T-helper 1 cell treated with Interleukin-12 subunit alpha and Interleukin-12 subunit beta and Interleukin-4 antibody, amounts not matched to agents 30 μg/mL and 1 μg/mL, for 36 hours (primary cell): Measurements from ENCODE around the gene ALPK1.
A peak's percentile ranks its signal among the peaks of the same experiment; 100 is the strongest.
"Not testable (repeated sequence)": the region's sequence is repeated elsewhere in the genome, so short reads cannot be mapped to it uniquely, and the experiment has no call there.

Source experiments
- H3K27ac Mint-ChIP-seq: one replicate; pipeline ENCODE4 v1.8.0; 2021; ENCODE audit warnings: mild to moderate bottlenecking, mixed read lengths
- H3K27me3 Mint-ChIP-seq: one replicate; pipeline ENCODE4 v1.8.0; 2021; ENCODE audit warnings: low read depth, mixed read lengths
- H3K36me3 Mint-ChIP-seq: one replicate; pipeline ENCODE4 v1.8.0; 2021; ENCODE audit warnings: low read depth, mixed read lengths
- H3K4me1 Mint-ChIP-seq: one replicate; pipeline ENCODE4 v1.8.0; 2021; ENCODE audit warnings: low read depth, mixed read lengths
- H3K4me3 Mint-ChIP-seq: one replicate; pipeline ENCODE4 v1.8.0; 2021; ENCODE audit warnings: mild to moderate bottlenecking, moderate library complexity, mixed read lengths
- H3K9me3 Mint-ChIP-seq: one replicate; pipeline ENCODE4 v1.8.0; 2021; ENCODE audit warnings: mixed read lengths

The ALPK1 gene

DNA sequence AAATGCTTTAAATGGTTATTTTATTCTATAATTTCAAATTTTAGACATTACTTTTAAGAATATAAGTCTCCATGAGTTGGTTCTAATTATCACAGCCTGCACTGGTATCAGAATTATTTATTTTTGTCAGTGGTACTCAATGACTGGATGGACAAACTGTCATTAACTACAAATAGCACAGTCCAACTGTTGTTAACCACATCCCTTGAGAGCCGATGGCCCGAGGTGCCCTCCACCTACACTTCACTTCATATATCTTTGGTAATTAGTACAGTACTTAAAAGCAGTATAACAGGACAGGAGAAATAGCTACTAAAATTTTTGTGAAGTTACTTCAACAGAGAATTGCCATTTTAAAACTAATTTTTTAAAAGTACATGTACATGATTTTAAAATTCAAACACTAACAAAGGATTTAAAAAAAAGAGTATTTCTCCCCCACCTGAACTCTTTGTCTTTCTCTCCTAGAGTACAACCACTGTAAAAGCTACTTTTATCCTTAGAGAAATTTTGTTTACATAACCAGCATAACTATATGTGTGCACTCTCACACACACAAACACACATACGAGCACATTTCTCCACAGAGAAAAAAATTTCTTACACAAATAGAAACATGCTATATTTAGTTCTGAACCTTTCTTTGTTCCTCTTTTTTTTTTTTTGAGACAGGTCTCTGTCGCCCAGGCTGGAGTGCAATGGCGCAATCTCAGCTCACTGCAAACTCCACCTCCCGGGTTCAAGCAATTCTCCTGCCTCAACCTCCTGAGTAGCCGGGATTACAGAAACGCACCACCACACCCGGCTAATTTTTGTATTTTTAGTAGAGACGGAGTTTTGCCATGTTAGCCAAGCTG is 17.9 kb upstream of the ALPK1 start:
- H3K27ac Mint-ChIP-seq: peak overlapping the region; percentile 28
- H3K4me1 Mint-ChIP-seq: peaks cover 72% of the 10 kb centered on the region
- peaks cover 6% of the 10 kb centered on the region for H3K9me3 Mint-ChIP-seq
- peaks cover 52% of the 10 kb centered on the region for H3K36me3 Mint-ChIP-seq
- no peaks in the 10 kb centered on the region for H3K27me3 Mint-ChIP-seq
- no peak overlapping the region for H3K4me3 Mint-ChIP-seq

DNA sequence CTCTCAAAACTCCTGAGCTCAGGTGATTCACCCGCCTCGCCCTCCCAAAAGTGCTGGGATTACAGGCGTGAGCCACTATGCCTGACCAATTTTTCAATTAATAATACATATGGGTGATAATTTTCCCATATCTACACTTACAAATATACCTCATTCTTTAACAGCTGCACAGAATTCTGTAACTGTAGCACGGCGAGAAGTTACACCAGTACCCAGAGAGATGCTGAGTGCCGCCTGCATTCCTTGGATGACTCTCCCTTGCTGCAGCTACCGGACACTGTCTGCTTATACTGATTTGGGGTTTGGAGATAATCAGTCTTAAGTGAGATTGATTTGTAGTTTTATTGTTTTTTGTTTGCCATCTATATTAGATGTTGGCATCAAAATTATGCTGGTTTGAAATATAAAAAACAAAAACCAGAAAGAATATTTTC is 17.3 kb upstream of the ALPK1 start:
- Mint-ChIP-seq H3K9me3 (peaks cover 6% of the 10 kb centered on the region), H3K27ac (no peak overlapping the region), H3K36me3 (peaks cover 55% of the 10 kb centered on the region), H3K27me3 (no peaks in the 10 kb centered on the region), H3K4me3 (no peak overlapping the region), H3K4me1 (peaks cover 71% of the 10 kb centered on the region)

DNA sequence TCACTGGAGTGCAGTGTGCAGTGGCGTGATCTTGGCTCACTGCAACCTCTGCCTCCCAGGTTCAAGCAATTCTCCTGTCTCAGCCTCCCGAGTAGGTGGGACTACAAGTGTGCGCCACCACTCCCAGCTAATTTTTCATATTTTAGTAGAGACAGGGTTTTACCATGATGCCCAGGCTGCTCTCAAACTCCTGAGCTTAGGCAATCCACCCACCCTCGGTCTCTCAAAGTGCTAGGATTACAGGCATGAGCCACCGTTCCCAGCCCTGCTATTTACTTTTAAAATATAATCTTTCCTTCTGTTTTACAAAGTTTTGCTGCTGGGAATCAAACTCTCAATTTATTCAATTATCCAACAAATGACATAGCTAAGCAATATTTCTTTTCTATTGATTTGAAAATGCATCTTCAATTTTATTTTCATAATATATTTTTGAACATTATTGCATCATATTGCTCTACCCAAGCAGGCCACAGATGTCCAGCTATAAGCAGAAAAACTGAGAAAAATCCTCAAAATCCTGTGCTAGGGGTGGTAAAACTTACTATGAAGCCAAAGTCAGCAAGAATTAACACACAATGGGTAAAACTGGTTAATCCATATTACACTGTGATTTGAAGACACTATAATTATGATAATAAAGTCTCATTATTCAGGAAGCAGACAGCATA is 16.6 kb upstream of the ALPK1 start:
- Mint-ChIP-seq H3K27me3 (no peaks in the 10 kb centered on the region), H3K4me1 (peaks cover 68% of the 10 kb centered on the region), H3K36me3 (peaks cover 52% of the 10 kb centered on the region), H3K27ac (no peak overlapping the region), H3K4me3 (no peak overlapping the region), H3K9me3 (peaks cover 6% of the 10 kb centered on the region)

DNA sequence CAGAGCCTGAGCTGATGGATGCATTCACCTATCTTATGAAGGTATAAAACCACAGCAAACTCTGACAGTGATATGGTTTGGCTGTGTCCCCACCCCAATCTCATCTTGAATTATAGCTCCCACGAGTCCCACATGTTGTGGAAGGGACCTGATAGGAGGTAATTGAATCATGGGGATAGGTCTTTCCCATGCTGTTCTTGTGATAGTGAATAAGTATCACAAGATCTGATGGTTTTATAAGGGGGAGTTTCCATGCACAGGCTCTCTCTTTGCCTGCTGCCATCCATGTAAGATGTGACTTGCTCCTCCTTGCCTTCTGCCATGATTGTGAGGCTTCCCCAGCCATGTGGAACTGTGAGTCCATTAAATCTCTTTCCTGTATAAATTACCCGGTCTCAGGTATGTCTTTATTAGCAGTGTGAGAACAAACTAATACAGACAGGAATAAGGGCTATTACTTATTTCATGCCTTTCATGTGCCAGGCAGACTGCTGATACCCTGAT is 15.2 kb upstream of the ALPK1 start:
- Mint-ChIP-seq H3K4me1 (peaks cover 65% of the 10 kb centered on the region), H3K27ac (peak overlapping the region; percentile 32), H3K36me3 (peaks cover 51% of the 10 kb centered on the region)
- H3K9me3 Mint-ChIP-seq, H3K27me3 Mint-ChIP-seq, H3K4me3 Mint-ChIP-seq: not testable (repeated sequence)

DNA sequence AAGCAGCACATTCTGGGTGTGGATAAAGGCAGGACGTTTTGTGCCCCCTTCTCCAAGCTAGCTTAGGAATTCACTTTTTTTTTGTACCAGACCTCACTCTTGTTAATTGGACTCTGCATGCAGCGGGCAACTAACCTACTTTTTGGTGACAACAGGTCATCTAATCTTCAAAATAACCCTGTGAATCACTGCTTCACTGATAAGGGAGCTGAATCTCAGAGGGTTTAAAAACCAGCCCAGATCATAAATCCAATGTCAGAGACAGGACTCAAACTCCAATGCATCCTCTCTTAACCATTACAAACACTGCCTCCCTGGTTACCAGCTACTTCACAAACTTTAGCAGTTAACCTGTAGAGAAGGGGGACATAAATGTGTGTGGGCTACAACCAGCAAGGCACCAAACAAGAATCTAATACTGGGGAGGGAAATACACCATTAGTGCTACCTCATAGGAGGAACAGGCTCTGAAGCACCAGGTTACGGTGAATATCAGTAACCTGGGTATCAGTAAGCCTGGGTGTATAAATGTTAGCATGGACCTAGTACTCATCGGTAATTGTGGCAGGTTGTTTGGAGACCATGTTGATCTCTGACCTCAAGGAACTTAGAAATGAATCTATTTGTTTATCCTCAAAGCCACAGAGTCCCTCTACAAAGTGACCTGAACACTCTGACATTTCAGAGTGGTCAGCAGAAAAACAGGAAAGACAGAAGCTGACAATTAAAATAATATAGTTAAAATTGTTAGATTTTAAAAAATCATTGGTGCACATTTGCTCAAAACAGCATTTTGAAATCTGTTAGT is 14.1 kb upstream of the ALPK1 start:
- H3K9me3 Mint-ChIP-seq: peaks cover 6% of the 10 kb centered on the region
- peak overlapping the region; percentile 82 for H3K4me3 Mint-ChIP-seq
- H3K27me3 Mint-ChIP-seq: no peaks in the 10 kb centered on the region
- peaks cover 41% of the 10 kb centered on the region for H3K36me3 Mint-ChIP-seq
- H3K4me1 Mint-ChIP-seq: peaks cover 66% of the 10 kb centered on the region
- peak overlapping the region; percentile 65 for H3K27ac Mint-ChIP-seq

DNA sequence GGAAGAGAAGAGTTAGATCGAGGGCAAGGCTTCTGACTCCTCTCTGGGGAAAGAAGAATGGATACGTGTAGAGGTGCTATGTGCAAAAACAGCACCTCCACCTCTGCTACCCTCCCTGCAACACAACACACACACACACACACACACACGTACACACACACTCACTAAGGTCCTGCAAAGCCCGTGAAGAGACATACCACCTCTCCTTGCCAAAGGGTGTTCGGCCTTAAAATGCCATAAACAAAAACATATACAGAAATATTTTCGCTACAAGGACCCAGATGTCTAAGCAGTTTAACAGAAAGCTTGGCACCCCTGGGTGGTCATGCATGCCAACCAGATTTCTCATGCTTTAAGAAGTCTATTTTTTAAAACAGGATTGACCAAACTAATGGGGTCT is 13.0 kb upstream of the ALPK1 start:
- no peaks in the 10 kb centered on the region for H3K27me3 Mint-ChIP-seq
- H3K27ac Mint-ChIP-seq: peak overlapping the region; percentile 34
- H3K4me1 Mint-ChIP-seq: peaks cover 66% of the 10 kb centered on the region
- H3K36me3 Mint-ChIP-seq: peaks cover 34% of the 10 kb centered on the region
- peak overlapping the region; percentile 87 for H3K4me3 Mint-ChIP-seq
- H3K9me3 Mint-ChIP-seq: peaks cover 6% of the 10 kb centered on the region

DNA sequence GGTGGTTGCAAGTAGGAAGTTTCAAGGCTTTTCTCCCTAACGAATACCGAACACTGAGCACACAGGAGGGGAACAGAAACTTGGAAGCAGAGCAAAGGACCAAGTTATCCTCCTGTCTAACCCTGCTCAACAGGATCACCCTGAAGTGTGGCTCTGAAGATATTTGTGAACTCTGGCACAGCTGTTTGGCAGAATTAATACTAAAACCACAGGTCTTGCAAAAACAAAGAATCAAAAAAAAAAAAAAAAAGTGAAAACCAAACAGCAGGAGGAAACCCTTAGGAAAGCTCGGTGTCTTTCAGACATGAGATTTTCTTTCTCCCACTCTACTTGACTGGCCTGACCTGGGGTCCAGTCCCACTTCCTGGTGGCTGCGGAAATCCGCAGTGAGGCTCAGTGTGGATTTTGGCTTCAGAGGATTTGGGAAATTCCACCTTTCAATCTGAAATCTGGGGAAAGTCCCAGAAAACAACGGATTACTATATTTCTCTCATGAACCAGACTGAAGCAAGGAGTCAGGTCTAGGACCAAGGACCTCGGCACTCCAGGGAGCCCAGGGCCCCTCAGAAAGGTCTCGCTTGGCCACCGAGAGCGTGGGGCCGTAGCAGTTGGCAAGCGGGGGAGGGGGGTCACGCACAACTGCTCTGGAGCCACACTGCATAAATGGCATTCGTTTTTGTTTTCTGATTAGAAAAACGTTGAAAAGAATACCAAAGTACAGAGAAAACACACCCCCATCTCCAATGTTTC is 12.3 kb upstream of the ALPK1 start:
- Mint-ChIP-seq H3K27ac (peak overlapping the region; percentile 91), H3K9me3 (peaks cover 6% of the 10 kb centered on the region), H3K4me3 (peak overlapping the region; percentile 87), H3K36me3 (peaks cover 34% of the 10 kb centered on the region), H3K27me3 (no peaks in the 10 kb centered on the region), H3K4me1 (peaks cover 67% of the 10 kb centered on the region)

DNA sequence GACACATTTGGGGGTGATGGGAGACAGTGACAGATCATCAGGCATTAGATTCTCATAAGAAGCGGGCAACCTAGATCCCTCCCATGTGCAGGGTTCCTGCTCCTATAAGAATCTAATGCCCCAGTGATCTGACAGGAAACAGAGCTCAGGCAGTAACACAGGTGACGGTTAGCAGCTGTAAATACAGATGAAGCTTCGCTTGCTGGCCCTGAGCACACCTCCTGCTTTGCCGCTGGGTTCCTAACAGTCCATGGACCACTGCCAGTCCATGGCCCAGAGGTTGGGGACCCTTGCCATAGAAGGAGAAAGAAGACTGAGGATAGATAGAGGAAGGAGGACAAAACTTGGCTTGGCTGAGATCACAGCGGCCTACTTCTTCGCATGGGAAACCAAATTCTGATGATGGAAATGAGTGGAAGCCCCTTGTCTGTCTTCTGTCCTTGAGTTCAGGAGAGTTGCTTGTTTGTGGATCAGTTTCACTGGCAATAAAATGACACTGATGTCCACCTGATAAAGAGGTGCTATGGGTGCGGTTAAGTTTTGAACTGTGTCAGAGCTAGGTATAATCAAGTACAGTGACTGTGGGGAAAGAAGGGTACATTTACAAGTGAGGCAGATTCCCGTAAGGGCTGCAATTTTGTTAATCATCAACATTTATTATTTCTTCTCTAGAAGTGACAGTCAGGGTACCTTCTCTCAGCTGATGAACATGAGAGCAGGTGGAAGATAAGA is 9.7 kb upstream of the ALPK1 start:
- Mint-ChIP-seq H3K27ac (peak overlapping the region; percentile 91), H3K27me3 (no peaks in the 10 kb centered on the region), H3K9me3 (peaks cover under 1% of the 10 kb centered on the region), H3K36me3 (peaks cover 21% of the 10 kb centered on the region), H3K4me3 (peak overlapping the region; percentile 87), H3K4me1 (peaks cover 53% of the 10 kb centered on the region)

DNA sequence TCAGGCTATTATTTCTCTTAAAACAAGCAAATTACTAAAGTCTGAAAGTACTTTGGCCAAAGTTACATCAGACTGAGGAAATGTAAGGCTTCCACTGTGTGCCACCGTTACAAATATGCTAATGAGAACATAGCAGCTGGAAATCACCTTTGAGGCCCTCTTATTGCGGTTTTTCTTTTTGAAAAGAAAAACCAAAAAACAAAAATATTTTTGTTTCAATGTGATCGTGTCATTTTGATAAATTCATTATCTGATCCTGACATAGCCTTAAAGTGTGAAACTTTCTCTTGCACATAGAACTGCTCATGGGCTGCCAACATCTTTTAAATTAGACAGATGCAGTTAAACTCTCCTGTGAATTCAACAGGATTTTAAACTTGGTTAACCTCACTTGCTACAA is 8.7 kb upstream of the ALPK1 start:
- H3K4me1 Mint-ChIP-seq: peaks cover 48% of the 10 kb centered on the region
- H3K4me3 Mint-ChIP-seq: peak overlapping the region; percentile 77
- H3K27ac Mint-ChIP-seq: peak overlapping the region; percentile 91
- H3K9me3 Mint-ChIP-seq: no peaks in the 10 kb centered on the region
- peaks cover 16% of the 10 kb centered on the region for H3K36me3 Mint-ChIP-seq
- no peaks in the 10 kb centered on the region for H3K27me3 Mint-ChIP-seq

DNA sequence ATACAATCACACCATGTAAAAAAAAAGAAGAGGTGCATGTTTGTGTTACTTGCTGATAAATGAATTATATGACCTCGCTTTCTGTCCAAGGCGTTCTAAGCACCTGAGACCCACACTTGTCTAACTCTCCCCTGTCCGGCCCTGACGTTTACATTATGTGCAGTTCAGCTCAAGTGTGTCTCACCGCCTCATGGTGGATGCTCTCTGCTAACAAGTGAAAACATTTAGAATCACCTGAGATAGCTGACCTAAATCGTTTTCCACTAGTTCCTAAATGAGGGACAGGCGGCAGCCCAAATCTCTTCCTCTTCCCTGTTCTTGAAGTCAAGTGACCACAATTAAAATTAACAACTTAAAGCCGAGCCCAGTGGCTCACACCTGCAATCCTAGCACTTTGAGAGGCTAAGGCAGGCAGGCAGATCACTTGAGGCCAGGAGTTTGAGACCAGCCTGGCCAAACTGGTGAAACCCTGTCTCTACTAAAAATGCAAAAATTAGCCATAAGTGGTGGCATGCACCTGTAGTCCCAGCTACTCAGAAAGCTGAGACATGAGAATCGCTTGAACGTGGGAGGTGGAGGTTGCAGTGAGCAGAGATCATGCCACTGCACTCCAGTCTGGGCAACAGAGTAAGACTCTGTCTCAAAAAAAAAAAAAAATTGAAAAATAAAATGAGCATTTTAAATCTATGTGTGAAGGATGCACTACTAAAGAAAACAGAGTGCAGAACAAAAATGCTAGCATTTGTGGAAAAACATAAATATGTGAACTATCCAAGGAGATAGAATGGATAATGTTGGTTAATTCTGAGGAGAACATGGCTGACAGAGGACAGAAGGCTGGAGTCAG is 7.5 kb upstream of the ALPK1 start:
- Mint-ChIP-seq H3K4me3 (peak overlapping the region; percentile 77), H3K36me3 (peaks cover 14% of the 10 kb centered on the region), H3K9me3 (peaks cover 3% of the 10 kb centered on the region), H3K4me1 (peaks cover 46% of the 10 kb centered on the region), H3K27ac (peak overlapping the region; percentile 91), H3K27me3 (no peaks in the 10 kb centered on the region)

DNA sequence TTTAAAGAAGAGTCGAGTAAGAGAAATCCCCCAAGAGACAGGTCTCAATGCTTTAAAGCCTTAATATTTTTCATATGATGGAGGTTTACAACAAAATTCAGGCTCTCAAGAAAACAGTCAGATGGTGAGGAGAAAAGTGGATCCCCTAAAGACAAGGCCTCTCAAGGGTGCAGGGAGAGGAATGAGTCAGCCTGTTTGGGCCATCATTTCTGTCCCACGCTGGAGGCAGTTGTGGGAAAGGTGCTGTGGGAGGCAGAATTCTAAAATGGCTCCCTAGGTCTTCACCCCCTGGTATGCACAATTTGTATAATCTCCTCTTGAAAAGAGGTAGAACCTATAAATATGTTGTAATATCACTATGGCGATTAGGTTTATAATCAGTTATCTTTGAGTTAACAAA is 6.8 kb upstream of the ALPK1 start:
- no peaks in the 10 kb centered on the region for H3K27me3 Mint-ChIP-seq
- peaks cover 16% of the 10 kb centered on the region for H3K36me3 Mint-ChIP-seq
- peak overlapping the region; percentile 91 for H3K27ac Mint-ChIP-seq
- peaks cover 5% of the 10 kb centered on the region for H3K9me3 Mint-ChIP-seq
- H3K4me1 Mint-ChIP-seq: peaks cover 47% of the 10 kb centered on the region
- H3K4me3 Mint-ChIP-seq: no peak overlapping the region

DNA sequence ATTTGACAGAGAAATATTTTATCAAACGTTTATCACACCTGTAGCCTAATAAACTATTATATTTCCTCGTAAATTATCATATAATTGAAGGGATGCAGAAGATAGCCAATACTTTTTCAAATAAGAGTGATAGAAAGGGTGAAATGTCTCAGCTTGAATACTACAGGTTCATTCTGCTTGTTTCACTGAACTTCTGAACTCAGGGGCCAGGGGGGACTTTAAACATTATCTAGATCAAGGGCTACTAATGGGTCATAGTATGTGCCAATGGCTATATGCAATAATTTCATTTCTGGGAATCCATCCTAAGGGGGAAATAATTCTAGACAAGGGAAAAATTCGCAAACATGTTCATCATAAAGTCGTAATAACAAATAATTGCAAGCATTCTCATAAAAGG is 2.6 kb downstream of the ALPK1 start:
- Mint-ChIP-seq H3K4me3 (peak overlapping the region; percentile 0), H3K9me3 (peaks cover 2% of the 10 kb centered on the region), H3K4me1 (peaks cover 27% of the 10 kb centered on the region), H3K27ac (no peak overlapping the region), H3K36me3 (peaks cover 6% of the 10 kb centered on the region), H3K27me3 (no peaks in the 10 kb centered on the region)
